IMR-90 (cell line): ENCODE measurements around the gene ADGRD1. TPM values are rescaled to one million over a fixed set of nuclear protein-coding genes. Genes with fewer than 3 reads are reported as not detected.

Experiments used
- ATAC-seq: fragments of 200-7000 bp; cut with Tn5 transposase; 2 replicates; pipeline ENCODE4 v1.9.1; 2020; ENCODE audit warnings: low read depth, mild to moderate bottlenecking, moderate library complexity
- BruUV-seq: library from RNA; stranded (reverse); fragments of 400-500 nt; replicated peaks from 2 replicates; lab custom pipeline; 2021; lab: Mats Ljungman, UMichigan
- CTCF ChIA-PET: fragments of 300-600 bp; formaldehyde crosslinking; extraction: SDS; loops from one replicate; lab custom pipeline; 2021; ENCODE audit warnings: antibody characterized with exemption; lab: Yijun Ruan, JAX
- POLR2A ChIA-PET: fragments of 300-600 bp; sonication (Branson Sonifier 250); formaldehyde crosslinking; loops from one replicate; lab custom pipeline; 2022; ENCODE audit warnings: antibody characterized with exemption; ENCODE audit not compliant: unreplicated experiment; lab: Charles Lee
- DNase-seq: peaks from one replicate; pipeline ENCODE4 v3.0.0; 2013
- H2AFZ ChIP-seq: replicated peaks from 2 replicates; pipeline ENCODE3; 2013; ENCODE audit warnings: low read length, mild to moderate bottlenecking; ENCODE audit not compliant: poor library complexity
- H2AK5ac ChIP-seq: 2 replicates; pipeline ENCODE4 v1.6.1; 2013; ENCODE audit warnings: low read depth, low read length, inconsistent platforms
- H2AK9ac ChIP-seq: replicated peaks from 2 replicates; pipeline ENCODE3; 2013; ENCODE audit warnings: mild to moderate bottlenecking, low read depth, low read length, moderate library complexity; ENCODE audit not compliant: poor library complexity
- H2BK120ac ChIP-seq: 2 replicates; pipeline ENCODE4 v1.6.1; 2013; ENCODE audit warnings: low read depth, low read length, inconsistent platforms
- H2BK15ac ChIP-seq: 3 replicates; pipeline ENCODE4 v1.6.1; 2013; ENCODE audit warnings: low read depth, low read length, inconsistent platforms
- H2BK20ac ChIP-seq: 2 replicates; pipeline ENCODE4 v1.6.1; 2013; ENCODE audit warnings: low read depth, mild to moderate bottlenecking, inconsistent platforms, low read length, moderate library complexity
- H2BK5ac ChIP-seq: 2 replicates; pipeline ENCODE4 v1.6.1; 2013; ENCODE audit warnings: mild to moderate bottlenecking, low read depth, low read length, inconsistent platforms; ENCODE audit not compliant: poor library complexity, severe bottlenecking
- H3K14ac ChIP-seq: replicated peaks from 2 replicates; pipeline ENCODE4 v1.6.1; 2013; ENCODE audit warnings: low read depth, low read length, inconsistent platforms
- H3K18ac ChIP-seq: 2 replicates; pipeline ENCODE4 v1.6.1; 2013; ENCODE audit warnings: low read depth, low read length, control low read depth
- H3K23ac ChIP-seq: 2 replicates; pipeline ENCODE4 v1.6.1; 2013; ENCODE audit warnings: low read depth, low read length, inconsistent platforms
- H3K27ac ChIP-seq: 2 replicates; pipeline ENCODE4 v1.5.1; 2013; ENCODE audit warnings: mild to moderate bottlenecking, control low read depth, low read length; ENCODE audit not compliant: insufficient read depth
- H3K27me3 ChIP-seq: 2 replicates; pipeline ENCODE4 v1.6.1; 2013; ENCODE audit warnings: low read length; ENCODE audit not compliant: control insufficient read depth, insufficient read depth
- H3K36me3 ChIP-seq: 2 replicates; pipeline ENCODE4 v1.6.1; 2013; ENCODE audit warnings: low read length, mixed read lengths; ENCODE audit not compliant: control insufficient read depth, insufficient read depth
- H3K4ac ChIP-seq: 2 replicates; pipeline ENCODE4 v1.6.1; 2013; ENCODE audit warnings: low read depth, low read length, inconsistent platforms
- H3K4me1 ChIP-seq: 2 replicates; pipeline ENCODE4 v1.6.1; 2013; ENCODE audit warnings: low read length, mixed read lengths; ENCODE audit not compliant: control insufficient read depth, insufficient read depth
- H3K4me2 ChIP-seq: 2 replicates; pipeline ENCODE4 v1.6.1; 2013; ENCODE audit warnings: low read depth, mild to moderate bottlenecking, control low read depth, low read length, moderate library complexity
- H3K4me3 ChIP-seq: 2 replicates; pipeline ENCODE4 v1.5.1; 2013; ENCODE audit warnings: low read depth, mild to moderate bottlenecking, control low read depth, low read length, moderate library complexity; ENCODE audit not compliant: insufficient read depth
- H3K56ac ChIP-seq: 2 replicates; pipeline ENCODE4 v1.6.1; 2013; ENCODE audit warnings: low read length, inconsistent platforms; ENCODE audit not compliant: insufficient read depth; ENCODE audit errors: extremely low read depth
- H3K79me1 ChIP-seq, 2 experiments: 2 replicates each; pipeline ENCODE4 v1.6.1; 2013; ENCODE audit warnings: low read length in 2 of 2, inconsistent platforms in 1 of 2, low read depth in 1 of 2
- H3K9ac ChIP-seq: 2 replicates; pipeline ENCODE4 v1.6.1; 2013; ENCODE audit warnings: low read depth, low read length, control low read depth
- H3K9me1 ChIP-seq: 2 replicates; pipeline ENCODE4 v1.6.1; 2013; ENCODE audit warnings: low read length, inconsistent platforms; ENCODE audit not compliant: insufficient read depth
- H3K9me3 ChIP-seq: 2 replicates; pipeline ENCODE4 v1.6.1; 2013; ENCODE audit warnings: low read length; ENCODE audit not compliant: control insufficient read depth, insufficient read depth
- H4K20me1 ChIP-seq: 2 replicates; pipeline ENCODE4 v1.6.1; 2013; ENCODE audit warnings: low read length, inconsistent platforms; ENCODE audit not compliant: insufficient read depth
- H4K5ac ChIP-seq: 2 replicates; pipeline ENCODE4 v1.6.1; 2013; ENCODE audit warnings: mild to moderate bottlenecking, low read depth, low read length, control low read depth
- H4K8ac ChIP-seq, 2 experiments: 2 replicates each; pipeline ENCODE4 v1.6.1; 2013; ENCODE audit warnings: low read depth in 2 of 2, low read length in 2 of 2, control low read depth in 1 of 2, inconsistent platforms in 1 of 2
- H4K91ac ChIP-seq: 2 replicates; pipeline ENCODE4 v1.6.1; 2013; ENCODE audit warnings: low read depth, low read length, inconsistent platforms; ENCODE audit not compliant: insufficient read depth
- ELK1 ChIP-seq: fragments of 150-350 bp; IDR thresholded peaks from 2 replicates; pipeline ENCODE4 v1.6.1; 2016; ENCODE audit warnings: low read depth, mild to moderate bottlenecking, low read length, moderate library complexity, borderline replicate concordance
- WGBS, 2 experiments: methylation state at CpG; one replicate each; pipeline versions ENCODE4 v1.1.5 to v1.1.7; 2013; ENCODE audit warnings: missing lambda C conversion rate in 2 of 2; ENCODE audit not compliant: insufficient read length in 1 of 2; ENCODE audit errors: extremely low coverage in 2 of 2; 5-methylcytosine and 5-hydroxymethylcytosine counted together
- dilution Hi-C: fragments of 300-500 bp; cut with HindIII; formaldehyde crosslinking; loops from one replicate; pipeline ENCODE4 v1.14.3; 2018; ENCODE audit warnings: low sequenced_read_pairs; ENCODE audit not compliant: unreplicated experiment
- in situ Hi-C: fragments of 300-500 bp; cut with MboI; formaldehyde crosslinking; loops from 3 replicates; pipeline ENCODE4 v1.14.3; 2019; ENCODE audit warnings: low sequenced_read_pairs, inconsistent platforms, mixed read lengths
- intact Hi-C: fragments of 100-400 bp; cut with micrococcal nuclease; formaldehyde crosslinking; loops from 2 replicates; pipeline ENCODE4 v1.10.0; 2022
- polyA plus RNA-seq, 3 experiments: library from polyadenylated mRNA; depleted of rRNA; stranded (reverse); fragments of >200 nt; gene quantifications; 2 replicates each; pipeline ENCODE4 v1.2.3, GENCODE V29; 2012; ENCODE audit warnings: low replicate concordance in 1 of 3
- total RNA-seq: library from RNA; depleted of rRNA; stranded (reverse); fragments of >200 nt; gene quantifications from 2 replicates; pipeline ENCODE4 v1.2.3, GENCODE V29; 2012

Gene ADGRD1
- total and polyA plus RNA-seq, 2 of the 4 experiments (the other 2 are of a cell fraction), result not detected

- ChIA-PET POLR2A (no interaction called here), CTCF (no interaction called here)
- Histone ChIP-seq H4K5ac (no peak overlapping the region), H2AFZ (no peak overlapping the region), H2BK20ac (no peak overlapping the region), H3K4me2 (no peak overlapping the region), H3K79me1 (no peaks in the 10 kb centered on the region), H2BK120ac (no peak overlapping the region), H3K27ac (no peak overlapping the region), H2AK5ac (no peak overlapping the region), H3K4me3 (no peak overlapping the region), H3K4ac (no peak overlapping the region), H4K8ac (no peak overlapping the region), H3K9ac (no peak overlapping the region), H3K56ac (no peak overlapping the region), H2BK15ac (no peak overlapping the region), H3K9me3 (peaks cover 36% of the 10 kb centered on the region), H3K36me3 (no peaks in the 10 kb centered on the region), H3K4me1 (no peaks in the 10 kb centered on the region), H2BK5ac (no peak overlapping the region), H3K18ac (no peak overlapping the region), H3K27me3 (no peaks in the 10 kb centered on the region), H3K23ac (no peak overlapping the region), H2AK9ac (no peak overlapping the region), H3K9me1 (no peaks in the 10 kb centered on the region), H4K20me1 (no peaks in the 10 kb centered on the region), H4K91ac (no peak overlapping the region), H3K14ac (no peak overlapping the region)
- ATAC-seq (no peak), DNase-seq (no peak)
- dilution Hi-C loops (no loop called here), intact Hi-C loops (no loop called here), in situ Hi-C loops (loop anchor here (25.0 kb wide), 1 partner anchor 732 kb away; the partner anchor contains the start of gene MMP17)
- BruUV-seq, result no TSS peak
- 84% methylated on average over 6 of the region's 7 CpGs; no CpG with 5 or more reads in 1 of the 2 experiments for WGBS, 2 experiments
- no peak for TF ChIP-seq ELK1
Observed at GRCh38 chr12:131105351-131105735, 151.6 kb downstream of the ADGRD1 start.
